Cardiac septum (tissue), 1 donor: ENCODE results near the gene RBKS. TPM values are rescaled to one million over a fixed set of nuclear protein-coding genes. Genes with fewer than 3 reads are reported as not detected.
A peak's percentile ranks its signal among the peaks of the same experiment; 100 is the strongest.
"Not testable (repeated sequence)": the region's sequence is repeated elsewhere in the genome, so short reads cannot be mapped to it uniquely, and the experiment has no call there.

Experiments used
- DNase-seq: peaks from one replicate; pipeline ENCODE4 v3.0.0-alpha.2; 2020; ENCODE audit warnings: low spot score
- intact Hi-C: fragments of 100-400 bp; cut with DNase I; formaldehyde crosslinking; loops from one replicate; pipeline ENCODE4 v1.14.0; 2022
- total RNA-seq: library from RNA; stranded (reverse); fragmentation: NEBNext Ultra II Directional; extraction: Animal tissue kit (Norgen Biotek cat#: 25700); gene quantifications from one replicate; pipeline ENCODE4 v1.2.1, GENCODE V29; 2021
- donor health status: DM: no; HTN: no; CAD: no.

Gene RBKS
- total RNA-seq, 1 donor from 2014 or later: 3.9 TPM

GRCh38 chr2:27909901-27910300 lies 19.7 kb upstream of the RBKS start:
- no peak for DNase-seq
- intact Hi-C loops: no loop called here

GRCh38 chr2:27907547-27907946 lies 17.4 kb upstream of the RBKS start:
- intact Hi-C loops: no loop called here
- no peak for DNase-seq

GRCh38 chr2:27906074-27906473 lies 15.9 kb upstream of the RBKS start:
- DNase-seq: no peak
- intact Hi-C loops: no loop called here

- no peak for DNase-seq
- intact Hi-C loops: no loop called here
Observed at GRCh38 chr2:27904405-27904665, 14.1 kb upstream of the RBKS start.

GRCh38 chr2:27903649-27904404 lies 13.6 kb upstream of the RBKS start:
- intact Hi-C loops: no loop called here
- no peak for DNase-seq

- no peak for DNase-seq
- intact Hi-C loops: no loop called here
Observed at GRCh38 chr2:27903018-27903417, 12.8 kb upstream of the RBKS start.

- intact Hi-C loops: no loop called here
- no peak for DNase-seq
Observed at GRCh38 chr2:27902098-27902497, 11.9 kb upstream of the RBKS start.

- no peak for DNase-seq
- intact Hi-C loops: no loop called here
Observed at GRCh38 chr2:27901234-27901633, 11.0 kb upstream of the RBKS start.

GRCh38 chr2:27897717-27898116 lies 7.5 kb upstream of the RBKS start:
- DNase-seq: no peak
- intact Hi-C loops: no loop called here

- DNase-seq: no peak
- intact Hi-C loops: loop anchor here (5.0 kb wide), 2 partner anchors 59 to 186 kb away; no protein-coding TSS in a partner anchor
Observed at GRCh38 chr2:27893006-27893405, 2.8 kb upstream of the RBKS start.

- DNase-seq: no peak
- intact Hi-C loops: loop anchor here (2.0 to 5.0 kb wide), 3 partner anchors 61 to 499 kb away; no protein-coding TSS in a partner anchor
Observed at GRCh38 chr2:27891673-27892105, 1.5 kb upstream of the RBKS start.

GRCh38 chr2:27890924-27891672 lies 911 bp upstream of the RBKS start:
- intact Hi-C loops: loop anchor here (2.0 to 5.0 kb wide), 3 partner anchors 61 to 500 kb away; no protein-coding TSS in a partner anchor

GRCh38 chr2:27889774-27890145 lies 427 bp downstream of the RBKS start:
- DNase-seq: no peak
- intact Hi-C loops: loop anchor here (2.0 to 5.0 kb wide), 4 partner anchors 63 to 501 kb away; no protein-coding TSS in a partner anchor

More at GRCh38 chr2:27890924-27891672, 911 bp upstream of the RBKS start:
- peak; percentile 91 for DNase-seq

- DNase-seq: no peak
- intact Hi-C loops: loop anchor here (5.0 kb wide), 1 partner anchor 91 kb away; no protein-coding TSS in a partner anchor
Observed at GRCh38 chr2:27888790-27889189, 1.4 kb downstream of the RBKS start.

- intact Hi-C loops: loop anchor here (5.0 kb wide), 1 partner anchor 91 kb away; no protein-coding TSS in a partner anchor
- no peak for DNase-seq
Observed at GRCh38 chr2:27887830-27888229, 2.4 kb downstream of the RBKS start.

- intact Hi-C loops: loop anchor here (5.0 kb wide), 1 partner anchor 90 kb away; no protein-coding TSS in a partner anchor
- DNase-seq: no peak
Observed at GRCh38 chr2:27887111-27887510, 3.1 kb downstream of the RBKS start.

- DNase-seq: no peak
- intact Hi-C loops: loop anchor here (5.0 kb wide), 1 partner anchor 89 kb away; no protein-coding TSS in a partner anchor
Observed at GRCh38 chr2:27886322-27886721, 3.9 kb downstream of the RBKS start.

- DNase-seq: no peak
- intact Hi-C loops: loop anchor here (5.0 kb wide), 1 partner anchor 88 kb away; no protein-coding TSS in a partner anchor
Observed at GRCh38 chr2:27885661-27886060, 4.5 kb downstream of the RBKS start.

- DNase-seq: no peak
- intact Hi-C loops: loop anchor here (5.0 kb wide), 1 partner anchor 88 kb away; no protein-coding TSS in a partner anchor
Observed at GRCh38 chr2:27885234-27885633, 5.0 kb downstream of the RBKS start.

GRCh38 chr2:27884601-27885000 lies 5.6 kb downstream of the RBKS start:
- no peak for DNase-seq
- intact Hi-C loops: no loop called here

- DNase-seq, intact Hi-C loops: not testable (repeated sequence)
Observed at GRCh38 chr2:27882584-27882922, 7.6 kb downstream of the RBKS start.
